GM12878 (cell line): ENCODE measurements around the gene TBKBP1. TPM values are rescaled to one million over a fixed set of nuclear protein-coding genes. Genes with fewer than 3 reads are reported as not detected.

Source experiments
- ATAC-seq: fragments of 200-7000 bp; cut with Tn5 transposase; 3 replicates; pipeline ENCODE4 v1.9.1; 2020; ENCODE audit warnings: mild to moderate bottlenecking, moderate library complexity
- BruUV-seq: library from RNA; stranded (reverse); fragments of 400-500 nt; replicated peaks from 2 replicates; lab custom pipeline; 2021; lab: Mats Ljungman, UMichigan
- CTCF ChIA-PET: fragments of 300-600 bp; sonication (Branson Sonifier 250); formaldehyde crosslinking; extraction: SDS; loops from one replicate; lab custom pipeline; 2021; ENCODE audit warnings: inconsistent platforms; lab: Yijun Ruan, JAX
- POLR2A ChIA-PET: fragments of 350-600 bp; formaldehyde crosslinking; extraction: SDS; loops from one replicate; lab custom pipeline; 2021; ENCODE audit warnings: inconsistent platforms; lab: Charles Lee
- RAD21 ChIA-PET: fragments of 300-600 bp; sonication (Branson Sonifier 250); formaldehyde crosslinking; loops from one replicate; lab custom pipeline; 2023; ENCODE audit warnings: antibody characterized with exemption; ENCODE audit not compliant: unreplicated experiment; lab: Charles Lee
- SMC1A ChIA-PET: fragments of 300-600 bp; sonication (Branson Sonifier 250); formaldehyde crosslinking; loops from one replicate; lab custom pipeline; 2023; ENCODE audit not compliant: unreplicated experiment, uncharacterized antibody; lab: Charles Lee
- DNase-seq: peaks from one replicate; pipeline ENCODE4 v3.0.0-alpha.2; 2011; ENCODE audit warnings: low read depth, low spot score
- FAIRE-seq: peaks from 3 replicates; lab custom pipeline; 2011; peaks lifted over from hg19 to GRCh38; lab: Jason Lieb, UNC
- H2AFZ ChIP-seq: 2 replicates; pipeline ENCODE4 v1.6.0; 2011; ENCODE audit warnings: low read depth, low read length, control low read depth; ENCODE audit not compliant: control insufficient read depth
- H3K27ac ChIP-seq: 2 replicates; pipeline ENCODE4 v1.5.1; 2011; ENCODE audit warnings: control low read depth; ENCODE audit not compliant: control insufficient read depth, insufficient read depth
- H3K27me3 ChIP-seq, 2 experiments: replicated peaks in 1 of 2; 2 replicates each; pipeline versions ENCODE4 v1.6.0 to v1.6.1; 2011; ENCODE audit warnings: low read length in 1 of 2; ENCODE audit not compliant: control insufficient read depth in 2 of 2, insufficient read depth in 2 of 2
- H3K36me3 ChIP-seq, 2 experiments: 2 replicates each; pipeline ENCODE4 v1.5.1; 2011; ENCODE audit warnings: low read length in 1 of 2; ENCODE audit not compliant: control insufficient read depth in 2 of 2, insufficient read depth in 2 of 2
- H3K4me1 ChIP-seq: 2 replicates; pipeline ENCODE4 v1.6.1; 2011; ENCODE audit warnings: mild to moderate bottlenecking, low read length, moderate library complexity, mixed read lengths; ENCODE audit not compliant: control insufficient read depth, insufficient read depth
- H3K4me2 ChIP-seq: 2 replicates; pipeline ENCODE4 v1.6.0; 2011; ENCODE audit warnings: control low read depth; ENCODE audit not compliant: control insufficient read depth, insufficient read depth
- H3K4me3 ChIP-seq: fragments of 200-600 bp; sonication (generic); 2 replicates; pipeline ENCODE4 v1.5.1; 2016
- H3K79me2 ChIP-seq: 2 replicates; pipeline ENCODE4 v1.6.0; 2011; ENCODE audit warnings: low read length; ENCODE audit not compliant: control insufficient read depth, insufficient read depth
- H3K9ac ChIP-seq: 2 replicates; pipeline ENCODE4 v1.8.0; 2011; ENCODE audit warnings: low read length, control low read depth, mixed read lengths; ENCODE audit not compliant: control insufficient read depth, insufficient read depth
- H3K9me3 ChIP-seq: replicated peaks from 3 replicates; pipeline ENCODE4 v1.5.1; 2011; ENCODE audit warnings: mild to moderate bottlenecking, low read length; ENCODE audit not compliant: control insufficient read depth, insufficient read depth
- H4K20me1 ChIP-seq: 2 replicates; pipeline ENCODE4 v1.6.0; 2011; ENCODE audit not compliant: control insufficient read depth, insufficient read depth
- CEBPB ChIP-seq, 2 experiments: fragments of 150-350 bp in 1 of 2; IDR thresholded peaks; 2 replicates each; pipeline ENCODE4 v1.6.1; 2012 to 2014; ENCODE audit warnings: low read depth in 2 of 2, low read length in 2 of 2, borderline replicate concordance in 1 of 2, inconsistent platforms in 1 of 2
- CUX1 ChIP-seq: IDR thresholded peaks from 2 replicates; pipeline ENCODE4 v1.6.1; 2012; ENCODE audit warnings: improper control_type of control experiment, low read depth, low read length; ENCODE audit not compliant: insufficient replicate concordance
- HDGF ChIP-seq: fragments of 450-650 bp; IDR thresholded peaks from 2 replicates; pipeline ENCODE4 v1.6.1; 2016; ENCODE audit warnings: antibody characterized with exemption
- KAT2A ChIP-seq: conservative IDR thresholded peaks from 2 replicates; pipeline ENCODE4 v1.6.1; 2011; ENCODE audit warnings: low read depth, low read length; ENCODE audit not compliant: control insufficient read depth
- KDM1A ChIP-seq: fragments of 200-600 bp; sonication (generic); IDR thresholded peaks from 2 replicates; pipeline ENCODE4 v1.6.1; 2016; ENCODE audit warnings: borderline replicate concordance
- MAX ChIP-seq: IDR thresholded peaks from 2 replicates; pipeline ENCODE4 v1.6.1; 2012; ENCODE audit warnings: low read depth, low read length, improper control_type of control experiment
- PKNOX1 ChIP-seq: fragments of 450-650 bp; IDR thresholded peaks from 2 replicates; pipeline ENCODE4 v1.6.1; 2016; ENCODE audit warnings: mild to moderate bottlenecking
- PML ChIP-seq: IDR thresholded peaks from 2 replicates; pipeline ENCODE4 v1.6.1; 2012; ENCODE audit warnings: low read length, inconsistent platforms
- POLR2A ChIP-seq: IDR thresholded peaks from 2 replicates; pipeline ENCODE4 v1.6.1; 2011; ENCODE audit warnings: low read depth, mild to moderate bottlenecking, low read length
- SKIL ChIP-seq: fragments of 450-650 bp; IDR thresholded peaks from 2 replicates; pipeline ENCODE4 v1.6.1; 2017; ENCODE audit warnings: mild to moderate bottlenecking, low read depth, inconsistent platforms; ENCODE audit not compliant: poor library complexity, severe bottlenecking
- SMAD5 ChIP-seq: IDR thresholded peaks from 2 replicates; pipeline ENCODE4 v1.6.1; 2016; ENCODE audit warnings: antibody characterized with exemption, low read depth
- SMARCA5 ChIP-seq: fragments of 450-650 bp; IDR thresholded peaks from 2 replicates; pipeline ENCODE4 v1.6.1; 2017; ENCODE audit warnings: mild to moderate bottlenecking
- USF1 ChIP-seq: IDR thresholded peaks from 2 replicates; pipeline ENCODE4 v1.6.1; 2011; ENCODE audit warnings: borderline replicate concordance, low read depth, mild to moderate bottlenecking, moderate library complexity, mixed read lengths, low read length; ENCODE audit not compliant: insufficient read depth; ENCODE audit errors: extremely low read length
- ZNF384 ChIP-seq: IDR thresholded peaks from 2 replicates; pipeline ENCODE4 v1.6.1; 2012; ENCODE audit warnings: low read depth, mild to moderate bottlenecking, low read length, improper control_type of control experiment, borderline replicate concordance
- ZNF622 ChIP-seq: fragments of 450-650 bp; IDR thresholded peaks from 2 replicates; pipeline ENCODE4 v1.6.1; 2017; ENCODE audit warnings: mild to moderate bottlenecking, inconsistent platforms
- WGBS: methylation state at CpG from one replicate; pipeline ENCODE4 v1.1.6; 2016; ENCODE audit warnings: low lambda C conversion rate; ENCODE audit not compliant: insufficient replicate concordance, insufficient coverage; ENCODE audit errors: missing lambda C conversion rate; 5-methylcytosine and 5-hydroxymethylcytosine counted together
- in situ Hi-C: fragments of 300-500 bp; cut with MboI; formaldehyde crosslinking; loops from 9 replicates; pipeline ENCODE4 v1.14.3; 2018; ENCODE audit warnings: mixed read lengths
- intact Hi-C: fragments of 100-400 bp; cut with micrococcal nuclease; formaldehyde crosslinking; loops from one replicate; pipeline ENCODE4 v1.14.2; 2022; ENCODE audit not compliant: unreplicated experiment
- polyA plus RNA-seq, 11 experiments: library from polyadenylated mRNA; depleted of rRNA in 4 of 11; unstranded in 6 of 11; stranded (reverse) in 5 of 11; fragments of >200 nt; fragmentation: Nextera tagmentation in 4 of 11; fragmentation: Illumina TruSeq in 1 of 11; extraction: Ambion mirVana in 4 of 11; extraction: Trizol in 1 of 11; gene quantifications; 1 replicate in 1 of 11; 2 replicates in 10 of 11; pipeline versions ENCODE4 v1.2.1 to v1.2.3, GENCODE V29; 2011 to 2016; ENCODE audit warnings: inconsistent platforms in 2 of 11, missing spikeins in 2 of 11, low read depth in 1 of 11
- total RNA-seq, 4 experiments: library from RNA; depleted of rRNA in 3 of 4; stranded (reverse); fragments of >200 nt in 3 of 4; fragmentation: Illumina TruSeq in 1 of 4; extraction: Trizol in 1 of 4; gene quantifications; 2 replicates each; pipeline versions ENCODE4 v1.2.1 to v1.2.3, GENCODE V29; 2013 to 2021

TBKBP1 gene
- total and polyA plus RNA-seq, 10 of the 15 experiments (the other 5 are each of a cell fraction or from before 2014, with no cell fraction given) = 0.11 to 2.7 (median 0.74) TPM; not detected in 3

GRCh38 chr17:47665655-47666054 lies 28.3 kb upstream of the TBKBP1 start:
- H3K9ac ChIP-seq = no peak overlapping the region
- no peaks in the 10 kb centered on the region for H3K27me3 ChIP-seq
- no peak overlapping the region for H3K27ac ChIP-seq
- DNase-seq (no peak), FAIRE-seq (no peak), ATAC-seq (no peak)
- ChIA-PET POLR2A (interaction anchor here (2.7 kb wide), 1 partner anchor 16 kb away, joined by 18 read pairs; the partner anchor contains the start of gene KPNB1), CTCF (interaction anchor here (0.5 to 7.3 kb wide), 15 partner anchors 8 to 255 kb away, joined by 3 to 75 read pairs (median 9); partner anchors contain the start of genes KPNB1 and TBKBP1), RAD21 (interaction anchor here (0.9 to 2.8 kb wide), 7 partner anchors 11 to 124 kb away, joined by 3 to 11 read pairs (median 5); partner anchors contain the start of gene KPNB1), SMC1A (interaction anchor here (0.6 to 3.2 kb wide), 12 partner anchors 8 to 177 kb away, joined by 3 to 17 read pairs (median 6); no protein-coding TSS in a partner anchor)
- no peaks in the 10 kb centered on the region; the same call in none of the 2 replicates for H4K20me1 ChIP-seq
- H3K4me1 ChIP-seq = peaks cover 31% of the 10 kb centered on the region
- no TSS peak for BruUV-seq
- peaks cover 29 to 77% of the 10 kb centered on the region in 2 experiments for H3K36me3 ChIP-seq
- no peak overlapping the region for H3K4me2 ChIP-seq
- H2AFZ ChIP-seq = no peak overlapping the region
- in situ Hi-C loops (no loop called here), intact Hi-C loops (loop anchor here (2.0 kb wide), 1 partner anchor 137 kb away; no protein-coding TSS in a partner anchor)
- H3K79me2 ChIP-seq = peaks cover 24% of the 10 kb centered on the region
- H3K9me3 ChIP-seq = no peaks in the 10 kb centered on the region
- H3K4me3 ChIP-seq = no peak overlapping the region
- 67% methylated on average over 3 of the region's 3 CpGs for WGBS
- TF ChIP-seq ZNF622 (no peak), KAT2A (no peak), PKNOX1 (no peak), USF1 (no peak), POLR2A (no peak), HDGF (no peak), CEBPB (IDR thresholded peaks at IDR 0.05; ENCODE audit: borderline replicate concordance in 1 of 2, low read depth in 2 of 2, low read length in 2 of 2) (no peak), SKIL (no peak), MAX (no peak), PML (no peak), SMARCA5 (no peak), CUX1 (no peak), SMAD5 (no peak), ZNF384 (no peak), KDM1A (no peak)
